ENCODE results near the gene NR3C1.

Gene NR3C1

DNA sequence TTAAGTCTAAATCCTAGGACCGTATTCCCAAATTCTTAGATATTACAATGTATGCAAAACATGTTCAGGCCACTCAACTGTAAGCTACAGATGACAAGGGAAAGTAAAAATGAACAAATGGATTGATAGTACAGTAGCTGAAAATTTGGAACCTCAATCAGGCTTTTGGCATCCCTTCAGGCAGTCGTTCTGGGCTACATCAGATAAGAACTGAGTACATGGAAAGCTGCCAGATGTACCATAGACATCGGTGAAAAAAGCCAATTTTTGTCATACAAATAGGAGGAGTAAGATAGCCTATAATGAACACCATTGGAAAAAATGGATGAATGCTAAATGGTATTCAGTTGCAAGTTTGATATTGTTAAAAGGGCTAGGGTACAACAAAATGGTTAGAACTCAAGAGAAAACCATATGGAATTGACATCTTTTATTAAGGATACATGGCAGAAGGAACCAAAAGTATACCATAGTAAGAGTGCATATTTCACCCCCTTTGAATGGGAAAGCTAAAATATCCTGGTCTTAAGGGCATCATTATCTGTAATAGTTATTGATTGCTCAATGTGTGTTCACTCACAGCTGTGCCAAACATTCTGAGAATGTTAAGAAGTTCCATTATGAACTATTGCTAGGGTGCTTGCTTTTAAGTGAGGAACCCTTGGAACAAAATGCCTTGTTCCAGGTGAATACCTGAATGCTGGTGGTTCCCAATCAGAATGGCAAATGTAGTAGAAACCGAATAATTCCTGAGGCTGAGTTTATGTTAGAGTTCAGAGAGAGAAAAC is 86.4 kb downstream of the NR3C1 start:
- TF ChIP-seq, protein P1, sequence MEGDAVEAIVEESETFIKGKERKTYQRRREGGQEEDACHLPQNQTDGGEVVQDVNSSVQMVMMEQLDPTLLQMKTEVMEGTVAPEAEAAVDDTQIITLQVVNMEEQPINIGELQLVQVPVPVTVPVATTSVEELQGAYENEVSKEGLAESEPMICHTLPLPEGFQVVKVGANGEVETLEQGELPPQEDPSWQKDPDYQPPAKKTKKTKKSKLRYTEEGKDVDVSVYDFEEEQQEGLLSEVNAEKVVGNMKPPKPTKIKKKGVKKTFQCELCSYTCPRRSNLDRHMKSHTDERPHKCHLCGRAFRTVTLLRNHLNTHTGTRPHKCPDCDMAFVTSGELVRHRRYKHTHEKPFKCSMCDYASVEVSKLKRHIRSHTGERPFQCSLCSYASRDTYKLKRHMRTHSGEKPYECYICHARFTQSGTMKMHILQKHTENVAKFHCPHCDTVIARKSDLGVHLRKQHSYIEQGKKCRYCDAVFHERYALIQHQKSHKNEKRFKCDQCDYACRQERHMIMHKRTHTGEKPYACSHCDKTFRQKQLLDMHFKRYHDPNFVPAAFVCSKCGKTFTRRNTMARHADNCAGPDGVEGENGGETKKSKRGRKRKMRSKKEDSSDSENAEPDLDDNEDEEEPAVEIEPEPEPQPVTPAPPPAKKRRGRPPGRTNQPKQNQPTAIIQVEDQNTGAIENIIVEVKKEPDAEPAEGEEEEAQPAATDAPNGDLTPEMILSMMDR (IDR thresholded peaks at IDR 0.05; ENCODE audit: low read depth, low read length): no peak
- DNase-seq (ENCODE audit: extremely low read depth, low read depth): no peak

DNA sequence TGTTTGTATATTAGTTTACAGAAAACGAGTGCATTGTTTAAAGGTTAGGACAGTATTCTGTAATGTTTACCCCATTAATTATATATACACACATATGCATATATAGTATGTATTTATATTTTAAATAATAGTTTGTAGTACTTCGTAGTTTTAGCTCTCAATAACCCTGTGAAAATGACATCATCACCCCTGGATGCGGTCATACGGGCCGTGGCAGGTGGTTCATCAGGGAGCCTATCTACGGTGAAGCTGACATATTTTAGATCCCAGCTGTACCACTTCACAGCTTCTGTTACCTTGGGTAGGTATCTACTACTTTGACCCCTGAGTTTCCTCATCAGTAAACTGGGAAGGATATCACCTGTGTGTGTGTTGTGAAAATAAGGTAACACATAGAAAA is 87.1 kb downstream of the NR3C1 start:
- TF ChIP-seq, protein P1 (IDR thresholded peaks at IDR 0.05; ENCODE audit: low read depth, low read length): no peak
- DNase-seq (ENCODE audit: extremely low read depth, low read depth): no peak

DNA sequence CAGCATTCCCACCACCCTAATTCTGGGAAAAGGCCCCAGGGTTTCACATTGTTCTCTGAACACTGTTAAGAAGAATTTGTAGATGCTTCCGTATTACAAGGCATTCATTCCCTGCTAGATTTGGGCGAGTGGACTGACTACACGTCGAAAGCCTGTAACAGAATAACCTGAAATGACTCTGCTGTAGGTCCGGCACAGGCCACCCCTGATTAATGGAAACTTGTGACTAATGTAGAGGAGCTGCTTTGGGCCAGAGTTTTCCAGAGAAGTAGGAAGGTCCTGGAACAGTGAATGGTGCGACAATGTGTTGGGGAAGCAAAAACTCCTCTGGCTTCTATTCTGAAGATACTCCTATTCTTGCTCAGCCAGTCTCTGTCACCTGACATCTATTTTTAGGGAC is 87.6 kb downstream of the NR3C1 start:
- TF ChIP-seq, protein P1 (IDR thresholded peaks at IDR 0.05; ENCODE audit: low read depth, low read length): no peak
- DNase-seq (ENCODE audit: extremely low read depth, low read depth): no peak

DNA sequence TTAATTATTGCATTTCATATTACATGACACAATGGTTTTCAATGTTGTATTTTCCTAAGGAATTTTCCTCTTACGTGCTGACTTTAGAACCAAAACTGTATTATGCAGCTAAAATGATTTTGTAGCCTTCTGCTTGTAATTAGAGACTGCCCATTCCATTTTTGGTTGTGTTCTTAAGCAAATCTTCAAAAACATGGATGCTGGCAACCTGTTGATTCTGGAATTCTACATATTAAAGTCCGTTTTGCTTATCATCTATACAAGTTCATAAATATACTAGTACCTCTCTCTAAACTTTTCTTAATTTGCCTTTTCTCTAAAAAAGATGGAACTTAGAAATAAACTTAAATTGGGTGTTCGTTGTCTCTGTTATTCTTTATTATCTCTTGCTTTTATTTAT is 88.3 kb downstream of the NR3C1 start:
- TF ChIP-seq, protein P1 (IDR thresholded peaks at IDR 0.05; ENCODE audit: low read depth, low read length): no peak
- DNase-seq (ENCODE audit: extremely low read depth, low read depth): no peak

DNA sequence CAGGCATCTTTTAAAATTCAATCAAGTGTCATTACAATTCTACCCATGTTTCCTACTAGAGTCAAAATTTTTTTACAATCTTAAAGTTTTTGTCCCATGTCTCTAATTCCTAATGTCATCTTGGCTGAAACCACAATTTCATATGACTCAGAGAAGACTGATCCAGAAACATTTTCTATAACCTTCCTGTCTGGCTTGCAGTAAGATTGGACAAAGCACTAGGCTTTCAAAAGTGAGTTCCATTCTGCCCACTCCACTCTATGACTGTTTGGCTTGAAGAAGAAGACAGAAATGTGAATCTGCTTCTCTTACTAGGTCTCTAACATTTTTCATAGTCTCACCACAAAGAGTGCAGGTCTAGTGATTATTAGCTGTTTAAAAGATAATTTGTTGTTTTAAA is 88.8 kb downstream of the NR3C1 start:
- TF ChIP-seq, protein P1 (IDR thresholded peaks at IDR 0.05; ENCODE audit: low read depth, low read length): no peak
- DNase-seq (ENCODE audit: extremely low read depth, low read depth): peak; percentile 16

DNA sequence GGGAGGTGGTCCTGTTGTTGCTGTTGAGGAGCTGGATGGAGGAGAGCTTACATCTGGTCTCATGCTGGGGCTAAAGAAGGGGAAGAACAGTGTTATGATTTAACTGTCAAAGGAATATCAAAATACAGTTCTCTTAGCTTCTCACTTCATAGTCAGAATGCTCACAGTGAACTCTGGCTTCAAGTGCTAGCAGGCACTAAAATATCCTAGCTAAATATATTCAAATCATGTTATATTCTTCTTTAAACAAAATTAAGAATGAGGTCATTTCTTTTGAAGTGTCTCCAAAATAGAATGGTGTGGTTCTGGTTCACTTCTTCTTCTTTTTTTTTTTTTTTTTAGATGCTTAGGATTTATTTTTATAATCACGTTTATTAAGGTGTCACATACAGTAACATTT is 89.4 kb downstream of the NR3C1 start:
- TF ChIP-seq, protein P1 (IDR thresholded peaks at IDR 0.05; ENCODE audit: low read depth, low read length): no peak
- no peak for DNase-seq (ENCODE audit: extremely low read depth, low read depth)

DNA sequence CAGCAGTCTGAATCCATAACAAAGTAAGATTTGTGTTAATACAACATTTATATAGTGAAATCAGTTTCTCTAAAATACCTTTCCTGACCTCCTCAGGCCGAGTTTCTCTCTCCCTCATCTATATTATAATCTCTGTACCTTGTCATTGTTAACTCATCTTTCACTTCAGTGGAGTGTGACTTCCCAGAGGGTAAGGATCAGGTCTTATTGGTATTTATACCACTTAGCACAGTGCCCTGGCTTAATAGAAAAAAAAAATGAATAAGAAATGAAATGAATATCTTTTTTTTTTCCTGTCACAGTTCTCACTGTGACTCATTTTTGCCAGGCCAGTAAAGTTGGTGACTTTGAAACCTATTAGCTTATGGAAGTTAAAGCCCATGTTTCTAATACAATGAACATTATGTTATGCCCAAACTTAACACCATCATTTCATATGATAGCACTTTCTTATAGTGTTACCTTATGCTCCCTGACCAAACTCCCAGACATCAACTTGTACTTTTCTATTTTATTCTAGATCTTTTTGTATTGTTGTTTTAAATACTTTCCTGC is 90.1 kb downstream of the NR3C1 start:
- no peak for DNase-seq (ENCODE audit: extremely low read depth, low read depth)
- TF ChIP-seq, protein P1 (IDR thresholded peaks at IDR 0.05; ENCODE audit: low read depth, low read length): no peak

Data from AG09319 (cell line).